Measurements from ENCODE around the gene KRTAP29-1. TPM values are rescaled to one million over a fixed set of nuclear protein-coding genes. Genes with fewer than 3 reads are reported as not detected.

The KRTAP29-1 gene
- polyA plus RNA-seq, 1 donor: not detected

DNA sequence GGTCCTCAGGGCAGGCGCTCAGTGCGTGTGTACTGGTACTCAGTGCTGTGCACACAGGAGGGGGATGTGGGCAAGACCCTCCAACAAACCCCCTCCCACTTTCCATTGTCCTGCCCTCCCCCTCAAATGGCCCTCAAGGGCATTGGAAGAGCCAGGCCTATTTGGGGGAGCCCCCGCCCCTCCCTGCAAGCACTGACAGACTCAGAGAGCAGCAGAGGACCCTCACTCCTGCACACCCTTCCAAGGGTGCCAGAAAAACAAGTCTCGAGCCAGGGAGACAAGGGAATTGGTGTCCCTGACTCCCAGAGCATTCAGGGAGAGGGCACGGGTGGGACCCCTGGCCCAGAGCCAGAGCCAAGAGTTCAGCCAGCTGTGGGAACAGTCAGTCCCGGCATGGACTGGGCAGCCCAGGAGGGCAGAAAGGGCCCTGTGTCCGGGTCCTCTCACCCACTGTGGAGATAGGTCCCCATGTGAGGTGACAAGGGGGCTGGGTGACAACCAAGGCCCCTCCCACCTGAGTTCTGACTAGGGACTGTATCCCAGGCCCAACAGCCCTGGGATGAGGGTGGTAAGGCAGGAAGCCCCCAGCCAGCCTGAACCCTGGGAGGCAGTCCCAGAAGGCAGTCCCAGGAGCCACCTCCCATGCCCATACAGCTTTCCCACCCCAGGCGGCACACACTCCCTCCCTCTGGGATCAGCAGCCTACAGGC, 24.9 kb upstream of the KRTAP29-1 start:
- DNase-seq: no peak

GRCh38 chr17:41326173-41327145, 23.8 kb upstream of the KRTAP29-1 start:
- no peak for DNase-seq
- H3K4me3 ChIP-seq (ENCODE audit: low read length): no peak overlapping the region
- H3K27ac ChIP-seq (ENCODE audit: low read length): no peak overlapping the region
- H3K36me3 ChIP-seq (ENCODE audit: control insufficient read depth, insufficient read depth, low read length): no peaks in the 10 kb centered on the region
- H3K27me3 ChIP-seq (ENCODE audit: control insufficient read depth, insufficient read depth, low read length): no peaks in the 10 kb centered on the region
- H3K4me1 ChIP-seq (ENCODE audit: control insufficient read depth, insufficient read depth, low read length): no peaks in the 10 kb centered on the region
- no CpG with 5 or more reads among the region's 18 CpGs for WGBS (ENCODE audit: insufficient coverage, low lambda C conversion rate)
- H3K9me3 ChIP-seq (ENCODE audit: control insufficient read depth, low read depth, low read length): no peaks in the 10 kb centered on the region

More for the DNA sequence above, 24.9 kb upstream of the KRTAP29-1 start:
- no peaks in the 10 kb centered on the region for H3K36me3 ChIP-seq (ENCODE audit: control insufficient read depth, insufficient read depth, low read length)
- no CpG with 5 or more reads among the region's 8 CpGs for WGBS (ENCODE audit: insufficient coverage, low lambda C conversion rate)
- H3K9me3 ChIP-seq (ENCODE audit: control insufficient read depth, low read depth, low read length): no peaks in the 10 kb centered on the region
- H3K4me1 ChIP-seq (ENCODE audit: control insufficient read depth, insufficient read depth, low read length): no peaks in the 10 kb centered on the region
- no peak overlapping the region for H3K27ac ChIP-seq (ENCODE audit: low read length)
- H3K27me3 ChIP-seq (ENCODE audit: control insufficient read depth, insufficient read depth, low read length): no peaks in the 10 kb centered on the region
- H3K4me3 ChIP-seq (ENCODE audit: low read length): no peak overlapping the region

DNA sequence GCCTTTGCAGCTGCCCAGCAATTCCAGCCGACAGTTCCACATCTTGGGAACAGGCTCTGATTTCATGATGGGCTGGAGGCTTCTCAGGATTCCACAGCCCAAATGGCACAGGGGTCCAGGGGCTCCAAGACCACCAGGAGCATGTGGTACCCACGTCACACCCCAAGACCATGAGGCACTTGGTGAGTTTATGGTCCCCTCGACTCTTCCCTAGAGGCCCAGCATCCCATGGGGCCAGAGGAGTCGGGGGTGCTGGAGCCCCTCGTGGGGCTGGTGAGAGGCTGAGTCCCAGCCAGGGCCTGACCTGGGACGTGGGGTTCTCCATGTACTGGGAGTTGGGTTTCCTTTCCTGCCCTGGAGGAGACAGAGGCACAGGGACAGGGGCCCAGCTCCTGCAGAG, 23.0 kb upstream of the KRTAP29-1 start:
- Histone ChIP-seq H3K4me1 (ENCODE audit: control insufficient read depth, insufficient read depth, low read length) (no peaks in the 10 kb centered on the region), H3K27me3 (ENCODE audit: control insufficient read depth, insufficient read depth, low read length) (no peaks in the 10 kb centered on the region), H3K4me3 (ENCODE audit: low read length) (no peak overlapping the region), H3K9me3 (ENCODE audit: control insufficient read depth, low read depth, low read length) (no peaks in the 10 kb centered on the region), H3K27ac (ENCODE audit: low read length) (no peak overlapping the region), H3K36me3 (ENCODE audit: control insufficient read depth, insufficient read depth, low read length) (no peaks in the 10 kb centered on the region)
- no peak for DNase-seq
- WGBS (ENCODE audit: insufficient coverage, low lambda C conversion rate): no CpG with 5 or more reads among the region's 6 CpGs

GRCh38 chr17:41325126-41325525, 22.5 kb upstream of the KRTAP29-1 start:
- Histone ChIP-seq H3K36me3 (ENCODE audit: control insufficient read depth, insufficient read depth, low read length) (no peaks in the 10 kb centered on the region), H3K4me3 (ENCODE audit: low read length) (no peak overlapping the region), H3K9me3 (ENCODE audit: control insufficient read depth, low read depth, low read length) (no peaks in the 10 kb centered on the region), H3K27ac (ENCODE audit: low read length) (no peak overlapping the region), H3K4me1 (ENCODE audit: control insufficient read depth, insufficient read depth, low read length) (no peaks in the 10 kb centered on the region), H3K27me3 (ENCODE audit: control insufficient read depth, insufficient read depth, low read length) (no peaks in the 10 kb centered on the region)
- no peak for DNase-seq
- WGBS (ENCODE audit: insufficient coverage, low lambda C conversion rate): no CpG with 5 or more reads among the region's 10 CpGs

GRCh38 chr17:41324180-41325075, 21.8 kb upstream of the KRTAP29-1 start:
- WGBS (ENCODE audit: insufficient coverage, low lambda C conversion rate): no CpG with 5 or more reads among the region's 16 CpGs
- H3K4me3 ChIP-seq (ENCODE audit: low read length): no peak overlapping the region
- H3K36me3 ChIP-seq (ENCODE audit: control insufficient read depth, insufficient read depth, low read length): no peaks in the 10 kb centered on the region
- peaks cover 2% of the 10 kb centered on the region for H3K9me3 ChIP-seq (ENCODE audit: control insufficient read depth, low read depth, low read length)
- H3K27me3 ChIP-seq (ENCODE audit: control insufficient read depth, insufficient read depth, low read length): no peaks in the 10 kb centered on the region
- H3K27ac ChIP-seq (ENCODE audit: low read length): no peak overlapping the region
- peak in 1 of 2 donors; percentile 10 for DNase-seq
- H3K4me1 ChIP-seq (ENCODE audit: control insufficient read depth, insufficient read depth, low read length): no peaks in the 10 kb centered on the region

GRCh38 chr17:41322903-41323895, 20.5 kb upstream of the KRTAP29-1 start:
- Histone ChIP-seq H3K4me3 (ENCODE audit: low read length) (no peak overlapping the region), H3K9me3 (ENCODE audit: control insufficient read depth, low read depth, low read length) (peaks cover 2% of the 10 kb centered on the region), H3K4me1 (ENCODE audit: control insufficient read depth, insufficient read depth, low read length) (no peaks in the 10 kb centered on the region), H3K36me3 (ENCODE audit: control insufficient read depth, insufficient read depth, low read length) (no peaks in the 10 kb centered on the region), H3K27ac (ENCODE audit: low read length) (no peak overlapping the region), H3K27me3 (ENCODE audit: control insufficient read depth, insufficient read depth, low read length) (no peaks in the 10 kb centered on the region)
- WGBS (ENCODE audit: insufficient coverage, low lambda C conversion rate): 100% methylated on average over 1 of the region's 11 CpGs
- DNase-seq: no peak

GRCh38 chr17:41322094-41322902, 19.6 kb upstream of the KRTAP29-1 start:
- Histone ChIP-seq H3K9me3 (ENCODE audit: control insufficient read depth, low read depth, low read length) (peaks cover 2% of the 10 kb centered on the region), H3K27ac (ENCODE audit: low read length) (no peak overlapping the region), H3K4me1 (ENCODE audit: control insufficient read depth, insufficient read depth, low read length) (no peaks in the 10 kb centered on the region), H3K36me3 (ENCODE audit: control insufficient read depth, insufficient read depth, low read length) (no peaks in the 10 kb centered on the region), H3K4me3 (ENCODE audit: low read length) (no peak overlapping the region), H3K27me3 (ENCODE audit: control insufficient read depth, insufficient read depth, low read length) (no peaks in the 10 kb centered on the region)
- WGBS (ENCODE audit: insufficient coverage, low lambda C conversion rate): 10% methylated on average over 2 of the region's 5 CpGs
- DNase-seq: peak; percentile 18 to 20

DNA sequence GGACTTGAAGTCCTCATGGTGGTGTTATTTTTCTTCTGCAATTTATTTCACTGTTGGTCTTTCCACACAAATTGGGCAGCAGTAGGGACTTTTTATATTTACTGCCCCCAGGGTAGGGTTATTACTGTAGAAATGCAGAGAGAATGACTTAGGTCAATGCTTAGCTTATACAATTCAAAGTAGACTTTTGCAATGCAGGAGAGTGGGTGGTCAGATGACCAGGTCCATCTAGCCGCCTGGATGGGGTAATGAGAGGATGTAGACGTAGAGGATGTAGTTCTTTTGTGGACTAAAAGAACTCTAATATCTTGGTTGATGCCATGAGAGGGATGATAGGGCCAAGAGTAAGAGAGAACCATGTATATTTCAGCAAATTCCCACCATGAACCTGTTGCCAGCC, 15.6 kb upstream of the KRTAP29-1 start:
- H3K27me3 ChIP-seq (ENCODE audit: control insufficient read depth, insufficient read depth, low read length): peaks cover 17% of the 10 kb centered on the region
- no peak overlapping the region for H3K4me3 ChIP-seq (ENCODE audit: low read length)
- H3K27ac ChIP-seq (ENCODE audit: low read length): no peak overlapping the region
- H3K4me1 ChIP-seq (ENCODE audit: control insufficient read depth, insufficient read depth, low read length): no peaks in the 10 kb centered on the region
- no peaks in the 10 kb centered on the region for H3K36me3 ChIP-seq (ENCODE audit: control insufficient read depth, insufficient read depth, low read length)
- WGBS (ENCODE audit: insufficient coverage, low lambda C conversion rate): no CpG with 5 or more reads among the region's 2 CpGs
- H3K9me3 ChIP-seq (ENCODE audit: control insufficient read depth, low read depth, low read length): peaks cover 2% of the 10 kb centered on the region
- DNase-seq: no peak
